Gastroesophageal sphincter (tissue), 4 donors: ENCODE data around the gene LFNG. TPM values are rescaled to one million over a fixed set of nuclear protein-coding genes. Genes with fewer than 3 reads are reported as not detected.

Experiments used
- ATAC-seq: fragments of 150-250 bp; one replicate; pipeline ENCODE4 v1.9.1; 2016; ENCODE audit warnings: mild to moderate bottlenecking, moderate library complexity
- H3K27ac ChIP-seq, 4 donors: fragments of 200-600 bp; sonication (generic) in 3 of 4; 1 replicate in 3 of 4; 2 replicates in 1 of 4; pipeline ENCODE4 v1.5.1; 2016 to 2019
- H3K27me3 ChIP-seq: fragments of 200-600 bp; sonication (generic); one replicate; pipeline ENCODE4 v1.5.1; 2019
- H3K36me3 ChIP-seq, 2 donors: fragments of 200-600 bp; sonication (generic); one replicate each; pipeline ENCODE4 v1.5.1; 2019; ENCODE audit warnings: control low read depth in 1 of 2
- H3K4me1 ChIP-seq, 3 donors: fragments of 200-600 bp; sonication (generic); 1 replicate in 2 of 3; 2 replicates in 1 of 3; pipeline ENCODE4 v1.5.1; 2016 to 2019; ENCODE audit warnings: control low read depth in 2 of 3
- H3K4me3 ChIP-seq, 2 donors: fragments of 200-600 bp; sonication (generic); one replicate each; pipeline ENCODE4 v1.5.1; 2019; ENCODE audit warnings: mild to moderate bottlenecking in 1 of 2, moderate library complexity in 1 of 2
- H3K9me3 ChIP-seq, 3 donors: fragments of 200-600 bp; sonication (generic); one replicate each; pipeline ENCODE4 v1.5.1; 2017 to 2019; ENCODE audit warnings: control low read depth in 2 of 3
- CTCF ChIP-seq, 4 experiments: fragments of 200-600 bp in 2 of 4; fragments of 450-650 bp in 2 of 4; sonication (generic) in 1 of 4; IDR thresholded peaks; one replicate each; pipeline ENCODE4 v1.5.1; 2017 to 2019; ENCODE audit warnings: antibody characterized with exemption in 4 of 4, mild to moderate bottlenecking in 2 of 4, moderate library complexity in 2 of 4
- EP300 ChIP-seq: sonication (generic); formaldehyde crosslinking; IDR thresholded peaks from one replicate; pipeline ENCODE4 v1.6.1; 2017; ENCODE audit warnings: antibody characterized with exemption, mild to moderate bottlenecking
- POLR2A ChIP-seq, 2 donors: fragments of 450-650 bp; IDR thresholded peaks; one replicate each; pipeline ENCODE4 v1.6.1; 2017; ENCODE audit warnings: antibody characterized with exemption in 2 of 2, mild to moderate bottlenecking in 2 of 2, moderate library complexity in 1 of 2
- POLR2AphosphoS5 ChIP-seq: sonication (generic); formaldehyde crosslinking; IDR thresholded peaks from one replicate; pipeline ENCODE4 v1.6.1; 2017; ENCODE audit warnings: antibody characterized with exemption
- WGBS, 2 donors: methylation state at CpG; one replicate each; pipeline ENCODE4 v1.1.5; 2018; ENCODE audit warnings: low coverage in 1 of 2; 5-methylcytosine and 5-hydroxymethylcytosine counted together
- total RNA-seq, 4 donors: library from RNA; depleted of rRNA; stranded (reverse); fragments of >200 nt; gene quantifications; one replicate each; pipeline ENCODE4 v1.1.0, GENCODE V29; 2016

LFNG gene
- total RNA-seq, 4 donors from 2014 or later: 4.4 to 9.8 (median 8.4) TPM

- H3K4me3 ChIP-seq: no peak overlapping the region
- peak; percentile 16 for ATAC-seq
- peaks cover 0 to 39% (median 22%) of the 10 kb centered on the region in 3 donors for H3K4me1 ChIP-seq
- H3K9me3 ChIP-seq: peaks cover 0 to 3% (median 0%) of the 10 kb centered on the region in 3 donors
- H3K27ac ChIP-seq: peak overlapping the region in 3 of 4 donors; percentile 49 to 64 (median 57)
- no peaks in the 10 kb centered on the region for H3K36me3 ChIP-seq
- WGBS, 2 donors: 9 to 18% methylated on average over 4 to 7 of the region's 9 CpGs
- TF ChIP-seq POLR2AphosphoS5 (no peak), POLR2A (IDR thresholded peaks at IDR 0.05) (no peak), EP300 (no peak), CTCF (IDR thresholded peaks at IDR 0.05) (no peak)
- peaks cover 58% of the 10 kb centered on the region for H3K27me3 ChIP-seq
Observed at GRCh38 chr7:2488681-2489080, 30.9 kb upstream of the LFNG start.

- no peaks in the 10 kb centered on the region for H3K36me3 ChIP-seq
- no peak for TF ChIP-seq EP300
- no peak for TF ChIP-seq POLR2A (IDR thresholded peaks at IDR 0.05)
- no peak for TF ChIP-seq POLR2AphosphoS5
- TF ChIP-seq CTCF (IDR thresholded peaks at IDR 0.05): no peak
- peaks cover 59% of the 10 kb centered on the region for H3K27me3 ChIP-seq
- peak overlapping the region in 3 of 4 donors; percentile 49 to 66 (median 64) for H3K27ac ChIP-seq
- ATAC-seq: no peak
- peaks cover 0 to 53% (median 22%) of the 10 kb centered on the region in 3 donors for H3K4me1 ChIP-seq
- H3K4me3 ChIP-seq: no peak overlapping the region
- no peaks in the 10 kb centered on the region for H3K9me3 ChIP-seq
- no CpG with 5 or more reads among the region's 13 CpGs for WGBS, 2 donors
Observed at GRCh38 chr7:2490181-2490651, 29.4 kb upstream of the LFNG start.

GRCh38 chr7:2492038-2492437, 27.5 kb upstream of the LFNG start:
- Histone ChIP-seq H3K27me3 (peaks cover 59% of the 10 kb centered on the region), H3K36me3 (no peaks in the 10 kb centered on the region), H3K9me3 (no peaks in the 10 kb centered on the region), H3K4me3 (no peak overlapping the region), H3K4me1 (peaks cover 0 to 53% (median 22%) of the 10 kb centered on the region in 3 donors), H3K27ac (no peak overlapping the region)
- ATAC-seq: no peak
- 96 to 100% methylated on average over 2 of the region's 2 CpGs for WGBS, 2 donors
- TF ChIP-seq POLR2AphosphoS5: no peak
- TF ChIP-seq POLR2A (IDR thresholded peaks at IDR 0.05): no peak
- no peak for TF ChIP-seq CTCF (IDR thresholded peaks at IDR 0.05)
- no peak for TF ChIP-seq EP300

- WGBS, 2 donors: 27 to 80% methylated on average over 1 to 8 of the region's 11 CpGs
- H3K4me1 ChIP-seq: peaks cover 0 to 48% (median 10%) of the 10 kb centered on the region in 3 donors
- H3K36me3 ChIP-seq: no peaks in the 10 kb centered on the region
- H3K4me3 ChIP-seq: no peak overlapping the region
- H3K27ac ChIP-seq: no peak overlapping the region
- TF ChIP-seq EP300 (no peak), POLR2AphosphoS5 (no peak), CTCF (IDR thresholded peaks at IDR 0.05) (no peak), POLR2A (IDR thresholded peaks at IDR 0.05) (no peak)
- H3K9me3 ChIP-seq: no peaks in the 10 kb centered on the region
- H3K27me3 ChIP-seq: peaks cover 59% of the 10 kb centered on the region
- ATAC-seq: no peak
Observed at GRCh38 chr7:2493205-2494164, 26.1 kb upstream of the LFNG start.
